Ovary (tissue), 3 donors: Measurements from ENCODE around the gene SFXN5.

Source experiments
- EP300 ChIP-seq: sonication (generic); formaldehyde crosslinking; IDR thresholded peaks from one replicate; pipeline ENCODE4 v1.6.1; 2017; ENCODE audit warnings: antibody characterized with exemption
- POLR2A ChIP-seq: fragments of 450-650 bp; IDR thresholded peaks from one replicate; pipeline ENCODE4 v1.6.1; 2017; ENCODE audit warnings: antibody characterized with exemption, mild to moderate bottlenecking, moderate library complexity
- TF ChIP-seq, protein P1 (sequence below), 3 donors: fragments of 450-650 bp in 2 of 3; fragments of 200-600 bp in 1 of 3; IDR thresholded peaks; one replicate each; pipeline versions ENCODE4 v1.5.1 to v1.8.0; 2016 to 2022; ENCODE audit warnings: antibody characterized with exemption in 3 of 3, mild to moderate bottlenecking in 1 of 3
- donor health status: DM: no; HTN: no; CAD: no.

- TF ChIP-seq, protein P1, sequence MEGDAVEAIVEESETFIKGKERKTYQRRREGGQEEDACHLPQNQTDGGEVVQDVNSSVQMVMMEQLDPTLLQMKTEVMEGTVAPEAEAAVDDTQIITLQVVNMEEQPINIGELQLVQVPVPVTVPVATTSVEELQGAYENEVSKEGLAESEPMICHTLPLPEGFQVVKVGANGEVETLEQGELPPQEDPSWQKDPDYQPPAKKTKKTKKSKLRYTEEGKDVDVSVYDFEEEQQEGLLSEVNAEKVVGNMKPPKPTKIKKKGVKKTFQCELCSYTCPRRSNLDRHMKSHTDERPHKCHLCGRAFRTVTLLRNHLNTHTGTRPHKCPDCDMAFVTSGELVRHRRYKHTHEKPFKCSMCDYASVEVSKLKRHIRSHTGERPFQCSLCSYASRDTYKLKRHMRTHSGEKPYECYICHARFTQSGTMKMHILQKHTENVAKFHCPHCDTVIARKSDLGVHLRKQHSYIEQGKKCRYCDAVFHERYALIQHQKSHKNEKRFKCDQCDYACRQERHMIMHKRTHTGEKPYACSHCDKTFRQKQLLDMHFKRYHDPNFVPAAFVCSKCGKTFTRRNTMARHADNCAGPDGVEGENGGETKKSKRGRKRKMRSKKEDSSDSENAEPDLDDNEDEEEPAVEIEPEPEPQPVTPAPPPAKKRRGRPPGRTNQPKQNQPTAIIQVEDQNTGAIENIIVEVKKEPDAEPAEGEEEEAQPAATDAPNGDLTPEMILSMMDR (IDR thresholded peaks at IDR 0.05) = no peak
- no peak for TF ChIP-seq POLR2A
- TF ChIP-seq EP300 = no peak
These were observed 137.8 kb downstream of the SFXN5 start for GRCh38 chr2:72933646-72934151.
